ENCODE measurements around the gene PRRT1.
"Not testable (repeated sequence)": the region's sequence is repeated elsewhere in the genome, so short reads cannot be mapped to it uniquely, and the experiment has no call there.

The PRRT1 gene

GRCh38 chr6:32120573-32121059, 31.1 kb downstream of the PRRT1 start:
- DNase-seq (ENCODE audit: low read depth): no peak

- DNase-seq (ENCODE audit: low read depth): peak; percentile 59
These were observed 32.7 kb downstream of the PRRT1 start for GRCh38 chr6:32118782-32119628.

GRCh38 chr6:32117461-32117860, 34.3 kb downstream of the PRRT1 start:
- no peak for DNase-seq (ENCODE audit: low read depth)

GRCh38 chr6:32116674-32117073, 35.1 kb downstream of the PRRT1 start:
- DNase-seq (ENCODE audit: low read depth): no peak

GRCh38 chr6:32115623-32116022, 36.1 kb downstream of the PRRT1 start:
- DNase-seq (ENCODE audit: low read depth): no peak

- DNase-seq (ENCODE audit: low read depth): peak; percentile 83
These were observed 36.9 kb downstream of the PRRT1 start for GRCh38 chr6:32114796-32115195.

GRCh38 chr6:32113386-32114352, 38.1 kb downstream of the PRRT1 start:
- peak; percentile 99 for DNase-seq (ENCODE audit: low read depth)

GRCh38 chr6:32112431-32112980, 39.2 kb downstream of the PRRT1 start:
- DNase-seq (ENCODE audit: low read depth): no peak

- DNase-seq (ENCODE audit: low read depth): no peak
These were observed 40.2 kb downstream of the PRRT1 start for GRCh38 chr6:32111424-32112066.

GRCh38 chr6:32110632-32111031, 41.1 kb downstream of the PRRT1 start:
- no peak for DNase-seq (ENCODE audit: low read depth)

GRCh38 chr6:32109765-32110160, 42.0 kb downstream of the PRRT1 start:
- DNase-seq (ENCODE audit: low read depth): no peak

GRCh38 chr6:32109114-32109764, 42.5 kb downstream of the PRRT1 start, which contains the start of gene TNXB:
Gene TNXB, minus strand, starts transcription at chr6:32109338. Its CDS starts 11,140 bp downstream, at chr6:32098198.
- DNase-seq (ENCODE audit: low read depth): no peak

- no peak for DNase-seq (ENCODE audit: low read depth)
These were observed 43.0 kb downstream of the PRRT1 start for GRCh38 chr6:32108727-32109113.

- DNase-seq (ENCODE audit: low read depth): no peak
These were observed 43.6 kb downstream of the PRRT1 start for GRCh38 chr6:32108094-32108627.

- no peak for DNase-seq (ENCODE audit: low read depth)
These were observed 44.3 kb downstream of the PRRT1 start for GRCh38 chr6:32107406-32107805.

GRCh38 chr6:32105433-32105832, 46.3 kb downstream of the PRRT1 start:
- DNase-seq (ENCODE audit: low read depth): no peak

GRCh38 chr6:32102255-32102654, 49.5 kb downstream of the PRRT1 start:
- DNase-seq (ENCODE audit: low read depth): no peak

- not testable (repeated sequence) for DNase-seq (ENCODE audit: low read depth)
These were observed 51.5 kb downstream of the PRRT1 start for GRCh38 chr6:32100251-32100650.
